ENCODE measurements around the gene FRMPD4.

DNA sequence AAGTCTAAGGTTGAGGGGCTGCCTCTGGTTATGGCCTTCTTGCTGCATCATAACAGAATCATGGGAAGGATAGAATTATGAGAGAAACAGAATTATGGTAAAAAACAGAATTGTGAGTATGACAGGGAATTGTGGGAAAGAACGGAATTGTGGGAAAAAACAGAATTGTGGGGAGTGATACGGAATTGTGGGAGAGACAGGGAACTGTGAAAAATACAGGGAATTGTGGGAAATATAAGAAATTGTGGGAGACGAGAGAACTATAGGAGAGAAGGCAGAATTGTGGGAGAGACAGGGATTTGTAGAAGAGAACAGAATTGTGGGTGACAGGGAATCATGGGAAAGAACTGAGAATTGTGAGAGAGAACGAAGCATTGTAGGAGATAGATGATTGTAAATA lies 159.1 kb downstream of the FRMPD4 start:
- TF ChIP-seq EZH2 (IDR thresholded peaks at IDR 0.05; ENCODE audit: insufficient read depth, low read length) = no peak
- TF ChIP-seq, protein P1, sequence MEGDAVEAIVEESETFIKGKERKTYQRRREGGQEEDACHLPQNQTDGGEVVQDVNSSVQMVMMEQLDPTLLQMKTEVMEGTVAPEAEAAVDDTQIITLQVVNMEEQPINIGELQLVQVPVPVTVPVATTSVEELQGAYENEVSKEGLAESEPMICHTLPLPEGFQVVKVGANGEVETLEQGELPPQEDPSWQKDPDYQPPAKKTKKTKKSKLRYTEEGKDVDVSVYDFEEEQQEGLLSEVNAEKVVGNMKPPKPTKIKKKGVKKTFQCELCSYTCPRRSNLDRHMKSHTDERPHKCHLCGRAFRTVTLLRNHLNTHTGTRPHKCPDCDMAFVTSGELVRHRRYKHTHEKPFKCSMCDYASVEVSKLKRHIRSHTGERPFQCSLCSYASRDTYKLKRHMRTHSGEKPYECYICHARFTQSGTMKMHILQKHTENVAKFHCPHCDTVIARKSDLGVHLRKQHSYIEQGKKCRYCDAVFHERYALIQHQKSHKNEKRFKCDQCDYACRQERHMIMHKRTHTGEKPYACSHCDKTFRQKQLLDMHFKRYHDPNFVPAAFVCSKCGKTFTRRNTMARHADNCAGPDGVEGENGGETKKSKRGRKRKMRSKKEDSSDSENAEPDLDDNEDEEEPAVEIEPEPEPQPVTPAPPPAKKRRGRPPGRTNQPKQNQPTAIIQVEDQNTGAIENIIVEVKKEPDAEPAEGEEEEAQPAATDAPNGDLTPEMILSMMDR (IDR thresholded peaks at IDR 0.05; ENCODE audit: insufficient read depth, low read depth, low read length) = no peak

Data from astrocyte (in vitro differentiated cells and primary cell).